ENCODE results near the gene HPGDS. TPM values are rescaled to one million over a fixed set of nuclear protein-coding genes. Genes with fewer than 3 reads are reported as not detected.
"Not testable (repeated sequence)": the region's sequence is repeated elsewhere in the genome, so short reads cannot be mapped to it uniquely, and the experiment has no call there.

Gene HPGDS
- not detected in 2 replicates for polyA plus RNA-seq (2014; cell fraction: cytosol; rRNA removed)
- not detected in 2 replicates for polyA plus RNA-seq (2014; cell fraction: nucleus; rRNA removed)

GRCh38 chr4:94342694-94343093 is at the start of gene HPGDS:
TSS of gene HPGDS (minus strand) at chr4:94342836. CDS start at chr4:94334629, 8,207 bp downstream.
- DNase-seq (ENCODE audit: low spot score), result no peak

- DNase-seq (ENCODE audit: low spot score), result no peak
These were observed 48.3 kb upstream of the HPGDS start for GRCh38 chr4:94390804-94391410.

- DNase-seq (ENCODE audit: low spot score), result no peak
These were observed 47.1 kb upstream of the HPGDS start for GRCh38 chr4:94389595-94390267.

GRCh38 chr4:94387965-94388364 is 45.3 kb upstream of the HPGDS start:
- DNase-seq (ENCODE audit: low spot score), result not testable (repeated sequence)

GRCh38 chr4:94385452-94385851 is 42.8 kb upstream of the HPGDS start:
- not testable (repeated sequence) for DNase-seq (ENCODE audit: low spot score)

GRCh38 chr4:94382891-94383290 is 40.3 kb upstream of the HPGDS start:
- DNase-seq (ENCODE audit: low spot score), result not testable (repeated sequence)

- no peak for DNase-seq (ENCODE audit: low spot score)
These were observed 35.4 kb upstream of the HPGDS start for GRCh38 chr4:94378047-94378446.

- no peak for DNase-seq (ENCODE audit: low spot score)
These were observed 34.7 kb upstream of the HPGDS start for GRCh38 chr4:94377294-94377693.

- no peak for DNase-seq (ENCODE audit: low spot score)
These were observed 32.7 kb upstream of the HPGDS start for GRCh38 chr4:94375364-94375763.

GRCh38 chr4:94373752-94374151 is 31.1 kb upstream of the HPGDS start:
- DNase-seq (ENCODE audit: low spot score), result no peak

- no peak for DNase-seq (ENCODE audit: low spot score)
These were observed 30.4 kb upstream of the HPGDS start for GRCh38 chr4:94372991-94373390.

- no peak for DNase-seq (ENCODE audit: low spot score)
These were observed 29.8 kb upstream of the HPGDS start for GRCh38 chr4:94372228-94372978.

- DNase-seq (ENCODE audit: low spot score), result no peak
These were observed 28.7 kb upstream of the HPGDS start for GRCh38 chr4:94371290-94371689.

- no peak for DNase-seq (ENCODE audit: low spot score)
These were observed 28.1 kb upstream of the HPGDS start for GRCh38 chr4:94370533-94371254.

- no peak for DNase-seq (ENCODE audit: low spot score)
These were observed 26.4 kb upstream of the HPGDS start for GRCh38 chr4:94369046-94369445.

GRCh38 chr4:94368459-94368858 is 25.8 kb upstream of the HPGDS start:
- DNase-seq (ENCODE audit: low spot score), result no peak

GRCh38 chr4:94365304-94365703 is 22.7 kb upstream of the HPGDS start:
- DNase-seq (ENCODE audit: low spot score), result no peak

- DNase-seq (ENCODE audit: low spot score), result no peak
These were observed 21.9 kb upstream of the HPGDS start for GRCh38 chr4:94364527-94364926.

GRCh38 chr4:94363136-94363655 is 20.6 kb upstream of the HPGDS start:
- no peak for DNase-seq (ENCODE audit: low spot score)

- no peak for DNase-seq (ENCODE audit: low spot score)
These were observed 17.2 kb upstream of the HPGDS start for GRCh38 chr4:94359838-94360237.

GRCh38 chr4:94359221-94359620 is 16.6 kb upstream of the HPGDS start:
- no peak for DNase-seq (ENCODE audit: low spot score)

GRCh38 chr4:94358101-94358500 is 15.5 kb upstream of the HPGDS start:
- no peak for DNase-seq (ENCODE audit: low spot score)
